Ascending aorta (tissue), 2 donors: Measurements from ENCODE around the gene HP1BP3. TPM values are rescaled to one million over a fixed set of nuclear protein-coding genes. Genes with fewer than 3 reads are reported as not detected.
"Not testable (repeated sequence)": the region's sequence is repeated elsewhere in the genome, so short reads cannot be mapped to it uniquely, and the experiment has no call there.

Source experiments
- DNase-seq, 2 donors: peaks; one replicate each; pipeline ENCODE4 v3.0.0-alpha.2; 2019; ENCODE audit warnings: low spot score in 2 of 2
- H3K27ac ChIP-seq, 2 donors: fragments of 200-600 bp; sonication (generic); one replicate each; pipeline ENCODE4 v1.5.1; 2016 to 2017; ENCODE audit warnings: mild to moderate bottlenecking in 1 of 2
- H3K27me3 ChIP-seq: fragments of 200-600 bp; sonication (generic); one replicate; pipeline ENCODE4 v1.5.1; 2017
- H3K36me3 ChIP-seq, 2 donors: fragments of 200-600 bp; sonication (generic); one replicate each; pipeline ENCODE4 v1.5.1; 2016
- H3K4me1 ChIP-seq, 2 donors: fragments of 200-600 bp; sonication (generic); one replicate each; pipeline ENCODE4 v1.5.1; 2016 to 2017; ENCODE audit warnings: mild to moderate bottlenecking in 1 of 2
- H3K4me3 ChIP-seq, 2 donors: fragments of 200-600 bp; sonication (generic); one replicate each; pipeline ENCODE4 v1.5.1; 2016 to 2017; ENCODE audit warnings: mild to moderate bottlenecking in 1 of 2
- H3K9me3 ChIP-seq, 2 donors: fragments of 200-600 bp; sonication (generic); one replicate each; pipeline ENCODE4 v1.5.1; 2016
- CTCF ChIP-seq, 3 experiments: fragments of 200-600 bp in 2 of 3; fragments of 450-650 bp in 1 of 3; sonication (generic) in 2 of 3; IDR thresholded peaks; one replicate each; pipeline ENCODE4 v1.5.1; 2016 to 2019; ENCODE audit warnings: antibody characterized with exemption in 3 of 3, mild to moderate bottlenecking in 1 of 3, moderate library complexity in 1 of 3
- intact Hi-C: fragments of 100-400 bp; cut with DNase I; formaldehyde crosslinking; loops from one replicate; pipeline ENCODE4 v1.15.1; 2023
- total RNA-seq: library from RNA; depleted of rRNA; stranded (reverse); fragments of >200 nt; gene quantifications from one replicate; pipeline ENCODE4 v1.1.0, GENCODE V29; 2016

Gene HP1BP3
- total RNA-seq, 1 donor from 2014 or later = 109 TPM

GRCh38 chr1:20721117-20722061, 65.7 kb downstream of the HP1BP3 start:
- intact Hi-C loops = no loop called here
- Histone ChIP-seq H3K9me3 (no peaks in the 10 kb centered on the region), H3K27ac (no peak overlapping the region), H3K4me3 (no peak overlapping the region), H3K27me3 (peaks cover 4% of the 10 kb centered on the region), H3K36me3 (no peaks in the 10 kb centered on the region), H3K4me1 (peaks cover 0 to 4% of the 10 kb centered on the region in 2 donors)
- peak in 1 of 2 donors; percentile 61 for DNase-seq
- TF ChIP-seq CTCF (IDR thresholded peaks at IDR 0.05) = no peak

- Histone ChIP-seq H3K27me3 (peaks cover 8% of the 10 kb centered on the region), H3K4me1 (peaks cover 0 to 4% of the 10 kb centered on the region in 2 donors), H3K9me3 (no peaks in the 10 kb centered on the region), H3K36me3 (no peaks in the 10 kb centered on the region), H3K4me3 (no peak overlapping the region), H3K27ac (no peak overlapping the region)
- peak in 1 of 2 donors; percentile 53 for DNase-seq
- intact Hi-C loops = no loop called here
- TF ChIP-seq CTCF (IDR thresholded peaks at IDR 0.05) = no peak
These were observed 66.4 kb downstream of the HP1BP3 start for GRCh38 chr1:20720631-20721091.

- H3K4me1 ChIP-seq = peaks cover 0 to 4% of the 10 kb centered on the region in 2 donors
- no peaks in the 10 kb centered on the region for H3K9me3 ChIP-seq
- no peak for TF ChIP-seq CTCF (IDR thresholded peaks at IDR 0.05)
- H3K4me3 ChIP-seq = no peak overlapping the region
- intact Hi-C loops = no loop called here
- H3K27me3 ChIP-seq = peaks cover 8% of the 10 kb centered on the region
- no peaks in the 10 kb centered on the region for H3K36me3 ChIP-seq
- no peak overlapping the region for H3K27ac ChIP-seq
- peak in 1 of 2 donors; percentile 37 for DNase-seq
These were observed 67.1 kb downstream of the HP1BP3 start for GRCh38 chr1:20719871-20720620.

GRCh38 chr1:20719261-20719660, 67.8 kb downstream of the HP1BP3 start:
- Histone ChIP-seq H3K27ac (no peak overlapping the region), H3K27me3 (peaks cover 8% of the 10 kb centered on the region), H3K9me3 (no peaks in the 10 kb centered on the region), H3K36me3 (no peaks in the 10 kb centered on the region), H3K4me1 (peaks cover 0 to 4% of the 10 kb centered on the region in 2 donors), H3K4me3 (no peak overlapping the region)
- no peak for TF ChIP-seq CTCF (IDR thresholded peaks at IDR 0.05)
- intact Hi-C loops = no loop called here
- DNase-seq = peak in 1 of 2 donors; percentile 33

GRCh38 chr1:20718343-20718882, 68.7 kb downstream of the HP1BP3 start:
- H3K4me1 ChIP-seq, H3K36me3 ChIP-seq, intact Hi-C loops, DNase-seq, H3K9me3 ChIP-seq, H3K27ac ChIP-seq, H3K27me3 ChIP-seq: not testable (repeated sequence)
- peak overlapping the region; percentile 65 to 66 for H3K4me3 ChIP-seq
